ENCODE measurements around the gene FCER1G.
A peak's percentile ranks its signal among the peaks of the same experiment; 100 is the strongest.
"Not testable (repeated sequence)": the region's sequence is repeated elsewhere in the genome, so short reads cannot be mapped to it uniquely, and the experiment has no call there.

Gene FCER1G

GRCh38 chr1:161223805-161224694 is 9.0 kb downstream of the FCER1G start:
- no peak for TF ChIP-seq CTCF (IDR thresholded peaks at IDR 0.05; ENCODE audit: insufficient read depth, low read length, poor library complexity, severe bottlenecking)
- DNase-seq (ENCODE audit: extremely low read depth, insufficient read length) = no peak
- Histone ChIP-seq H3K36me3 (ENCODE audit: control insufficient read depth, insufficient read depth, low read length) (peaks cover 4% of the 10 kb centered on the region), H3K4me3 (replicated peaks; ENCODE audit: low read depth, low read length) (no peak overlapping the region), H3K27me3 (replicated peaks; ENCODE audit: control insufficient read depth, insufficient read depth, low read length) (no peaks in the 10 kb centered on the region)

- not testable (repeated sequence) for H3K27me3 ChIP-seq (replicated peaks; ENCODE audit: control insufficient read depth, insufficient read depth, low read length); DNase-seq (ENCODE audit: extremely low read depth, insufficient read length); H3K36me3 ChIP-seq (ENCODE audit: control insufficient read depth, insufficient read depth, low read length); H3K4me3 ChIP-seq (replicated peaks; ENCODE audit: low read depth, low read length)
These were observed 9.6 kb downstream of the FCER1G start for GRCh38 chr1:161224695-161225087.

- Histone ChIP-seq H3K4me3 (replicated peaks; ENCODE audit: low read depth, low read length) (no peak overlapping the region), H3K36me3 (ENCODE audit: control insufficient read depth, insufficient read depth, low read length) (peaks cover 11% of the 10 kb centered on the region), H3K27me3 (replicated peaks; ENCODE audit: control insufficient read depth, insufficient read depth, low read length) (no peaks in the 10 kb centered on the region)
- TF ChIP-seq CTCF (IDR thresholded peaks at IDR 0.05; ENCODE audit: insufficient read depth, low read length, poor library complexity, severe bottlenecking) = no peak
- no peak for DNase-seq (ENCODE audit: extremely low read depth, insufficient read length)
These were observed 10.1 kb downstream of the FCER1G start for GRCh38 chr1:161225178-161225533.

DNA sequence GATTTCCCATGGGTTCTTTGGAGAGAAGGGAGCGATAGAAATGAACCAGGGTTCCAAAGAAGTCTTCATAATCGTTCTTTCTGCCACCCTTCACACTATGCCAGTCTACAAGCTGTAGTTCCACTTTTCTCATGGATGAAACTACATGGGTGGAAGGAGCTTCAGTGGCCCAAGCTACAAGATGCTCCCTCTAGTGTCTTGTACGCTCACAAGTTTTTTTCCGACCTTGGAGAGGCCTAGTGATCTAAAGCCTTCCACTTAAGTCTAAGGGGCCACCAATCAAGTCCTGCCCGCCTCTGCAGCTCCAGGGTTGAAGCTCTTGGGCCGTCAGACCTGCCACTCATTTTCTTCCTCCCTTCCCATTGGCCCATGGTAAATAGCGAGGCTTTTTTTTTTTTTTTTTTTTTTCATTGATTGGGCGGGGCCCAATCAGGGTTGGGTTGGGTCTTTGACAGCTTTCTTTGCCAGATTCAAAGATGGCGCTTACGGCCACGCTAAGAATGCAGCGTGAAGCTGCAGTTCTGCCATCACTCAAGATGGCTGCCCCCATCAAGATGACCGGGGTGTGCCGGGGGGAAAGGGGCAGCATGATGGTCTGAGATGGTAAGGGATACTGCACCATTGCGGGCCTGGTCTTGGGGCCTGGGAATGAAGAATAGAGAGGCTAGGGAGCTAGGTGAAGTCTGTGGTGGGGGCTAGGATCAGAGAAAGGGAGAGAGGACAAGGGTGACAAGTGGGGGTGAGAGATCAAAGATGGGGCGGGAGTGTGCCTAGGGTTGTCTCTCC is 10.6 kb downstream of the FCER1G start, which contains the start of gene TOMM40L:
TOMM40L (plus strand) TSS at position 527 of the 786 bp plus-strand sequence. CDS start 430 bp downstream, outside the sequence.
- H3K36me3 ChIP-seq (ENCODE audit: control insufficient read depth, insufficient read depth, low read length) = peaks cover 12% of the 10 kb centered on the region
- peak; percentile 74 for TF ChIP-seq CTCF (IDR thresholded peaks at IDR 0.05; ENCODE audit: insufficient read depth, low read length, poor library complexity, severe bottlenecking)
- no peaks in the 10 kb centered on the region for H3K27me3 ChIP-seq (replicated peaks; ENCODE audit: control insufficient read depth, insufficient read depth, low read length)
- H3K4me3 ChIP-seq (replicated peaks; ENCODE audit: low read depth, low read length) = peak within 1 kb of the TSS; percentile 77
- peak; percentile 84 for DNase-seq (ENCODE audit: extremely low read depth, insufficient read length)

- Histone ChIP-seq H3K4me3 (replicated peaks; ENCODE audit: low read depth, low read length) (peak overlapping the region; percentile 77), H3K27me3 (replicated peaks; ENCODE audit: control insufficient read depth, insufficient read depth, low read length) (no peaks in the 10 kb centered on the region), H3K36me3 (ENCODE audit: control insufficient read depth, insufficient read depth, low read length) (peaks cover 12% of the 10 kb centered on the region)
- TF ChIP-seq CTCF (IDR thresholded peaks at IDR 0.05; ENCODE audit: insufficient read depth, low read length, poor library complexity, severe bottlenecking) = no peak
- DNase-seq (ENCODE audit: extremely low read depth, insufficient read length) = peak; percentile 34
These were observed 11.2 kb downstream of the FCER1G start for GRCh38 chr1:161226320-161226711.

DNA sequence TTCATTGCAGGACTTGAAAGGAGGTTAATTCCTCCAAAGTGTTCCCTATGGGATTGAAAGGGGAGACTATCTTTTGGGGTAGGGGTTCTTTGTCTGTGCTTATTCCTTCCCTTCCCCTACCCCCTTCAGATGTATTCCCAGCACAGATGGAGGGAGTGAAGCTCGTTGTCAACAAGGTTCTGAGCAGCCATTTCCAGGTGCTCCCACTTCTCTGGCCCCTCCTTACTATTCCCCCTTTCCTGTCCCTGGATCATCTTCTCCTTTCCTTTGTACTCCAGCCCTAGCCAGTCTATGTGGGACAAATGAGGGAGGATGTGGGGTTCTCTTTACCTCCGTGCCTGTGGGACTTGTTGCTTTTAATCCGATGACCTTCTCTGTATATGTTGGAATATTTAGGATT is 11.7 kb downstream of the FCER1G start:
- Histone ChIP-seq H3K36me3 (ENCODE audit: control insufficient read depth, insufficient read depth, low read length) (peaks cover 12% of the 10 kb centered on the region), H3K4me3 (replicated peaks; ENCODE audit: low read depth, low read length) (peak overlapping the region; percentile 77), H3K27me3 (replicated peaks; ENCODE audit: control insufficient read depth, insufficient read depth, low read length) (no peaks in the 10 kb centered on the region)
- TF ChIP-seq CTCF (IDR thresholded peaks at IDR 0.05; ENCODE audit: insufficient read depth, low read length, poor library complexity, severe bottlenecking) = no peak
- DNase-seq (ENCODE audit: extremely low read depth, insufficient read length) = no peak

All from GM06990 (cell line).